GM06990 (cell line): ENCODE measurements around the gene SRPK1.

Experiments
- DNase-seq: peaks from one replicate; pipeline ENCODE4 v3.0.0-alpha.2; 2011; ENCODE audit not compliant: insufficient read length; ENCODE audit errors: extremely low read depth
- H3K27me3 ChIP-seq: replicated peaks from 2 replicates; pipeline ENCODE4 v1.6.0; 2011; ENCODE audit warnings: low read length; ENCODE audit not compliant: control insufficient read depth, insufficient read depth
- H3K36me3 ChIP-seq: 2 replicates; pipeline ENCODE4 v1.5.1; 2011; ENCODE audit warnings: low read length; ENCODE audit not compliant: control insufficient read depth, insufficient read depth
- H3K4me3 ChIP-seq: replicated peaks from 2 replicates; pipeline ENCODE4 v1.5.1; 2011; ENCODE audit warnings: low read depth, mild to moderate bottlenecking, control low read depth, low read length
- TF ChIP-seq, protein P1 (sequence below): IDR thresholded peaks from 2 replicates; pipeline ENCODE4 v1.5.1; 2011; ENCODE audit warnings: low read length, control low read depth, mild to moderate bottlenecking, inconsistent platforms; ENCODE audit not compliant: insufficient read depth, poor library complexity, severe bottlenecking

The SRPK1 gene

DNA sequence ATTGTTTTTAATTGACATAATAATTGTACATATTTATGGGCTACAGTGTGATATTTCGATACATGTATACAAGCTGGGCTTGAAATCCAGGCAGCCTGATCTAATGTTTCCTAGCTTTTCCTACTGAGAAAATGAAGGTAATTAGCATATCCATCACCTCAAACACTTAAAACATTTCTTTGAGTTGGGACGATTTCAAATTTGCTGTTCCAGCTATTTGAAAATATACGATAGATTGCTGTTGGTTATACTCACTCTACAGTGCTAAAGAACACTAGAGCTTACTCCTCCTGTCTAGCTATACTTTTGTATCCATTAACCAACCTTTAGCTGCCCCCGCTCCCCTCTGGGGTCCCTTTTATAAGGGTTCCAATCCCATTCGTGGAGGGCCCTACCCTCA, 111.1 kb downstream of the SRPK1 start:
- TF ChIP-seq, protein P1, sequence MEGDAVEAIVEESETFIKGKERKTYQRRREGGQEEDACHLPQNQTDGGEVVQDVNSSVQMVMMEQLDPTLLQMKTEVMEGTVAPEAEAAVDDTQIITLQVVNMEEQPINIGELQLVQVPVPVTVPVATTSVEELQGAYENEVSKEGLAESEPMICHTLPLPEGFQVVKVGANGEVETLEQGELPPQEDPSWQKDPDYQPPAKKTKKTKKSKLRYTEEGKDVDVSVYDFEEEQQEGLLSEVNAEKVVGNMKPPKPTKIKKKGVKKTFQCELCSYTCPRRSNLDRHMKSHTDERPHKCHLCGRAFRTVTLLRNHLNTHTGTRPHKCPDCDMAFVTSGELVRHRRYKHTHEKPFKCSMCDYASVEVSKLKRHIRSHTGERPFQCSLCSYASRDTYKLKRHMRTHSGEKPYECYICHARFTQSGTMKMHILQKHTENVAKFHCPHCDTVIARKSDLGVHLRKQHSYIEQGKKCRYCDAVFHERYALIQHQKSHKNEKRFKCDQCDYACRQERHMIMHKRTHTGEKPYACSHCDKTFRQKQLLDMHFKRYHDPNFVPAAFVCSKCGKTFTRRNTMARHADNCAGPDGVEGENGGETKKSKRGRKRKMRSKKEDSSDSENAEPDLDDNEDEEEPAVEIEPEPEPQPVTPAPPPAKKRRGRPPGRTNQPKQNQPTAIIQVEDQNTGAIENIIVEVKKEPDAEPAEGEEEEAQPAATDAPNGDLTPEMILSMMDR = no peak
- H3K27me3 ChIP-seq = no peaks in the 10 kb centered on the region
- no peak for DNase-seq

DNA sequence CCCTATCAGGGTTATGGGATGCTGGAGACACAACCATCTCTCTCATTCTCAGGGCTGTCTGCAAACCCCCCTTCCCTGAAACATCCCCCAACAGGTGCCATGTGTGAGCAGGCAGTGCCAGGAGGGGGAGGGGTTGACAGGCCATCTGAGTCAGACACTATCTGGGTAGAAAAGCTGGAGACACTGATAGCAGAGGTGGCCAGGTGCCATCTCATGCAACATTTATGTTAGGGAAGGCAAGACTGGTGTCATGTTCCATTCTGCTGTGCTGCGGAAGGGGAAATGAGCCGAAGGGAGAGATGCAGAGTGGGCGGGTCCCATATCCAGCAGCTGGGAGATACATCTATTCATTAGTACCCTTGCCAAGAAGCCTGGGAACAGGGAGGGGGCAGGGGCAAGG, 112.2 kb downstream of the SRPK1 start:
- H3K4me3 ChIP-seq = no peak overlapping the region
- no peak for DNase-seq
- H3K27me3 ChIP-seq = no peaks in the 10 kb centered on the region
- TF ChIP-seq, protein P1 = no peak
- no peaks in the 10 kb centered on the region for H3K36me3 ChIP-seq

More for the DNA sequence above, 111.1 kb downstream of the SRPK1 start:
- Histone ChIP-seq H3K4me3 (no peak overlapping the region), H3K36me3 (no peaks in the 10 kb centered on the region)

DNA sequence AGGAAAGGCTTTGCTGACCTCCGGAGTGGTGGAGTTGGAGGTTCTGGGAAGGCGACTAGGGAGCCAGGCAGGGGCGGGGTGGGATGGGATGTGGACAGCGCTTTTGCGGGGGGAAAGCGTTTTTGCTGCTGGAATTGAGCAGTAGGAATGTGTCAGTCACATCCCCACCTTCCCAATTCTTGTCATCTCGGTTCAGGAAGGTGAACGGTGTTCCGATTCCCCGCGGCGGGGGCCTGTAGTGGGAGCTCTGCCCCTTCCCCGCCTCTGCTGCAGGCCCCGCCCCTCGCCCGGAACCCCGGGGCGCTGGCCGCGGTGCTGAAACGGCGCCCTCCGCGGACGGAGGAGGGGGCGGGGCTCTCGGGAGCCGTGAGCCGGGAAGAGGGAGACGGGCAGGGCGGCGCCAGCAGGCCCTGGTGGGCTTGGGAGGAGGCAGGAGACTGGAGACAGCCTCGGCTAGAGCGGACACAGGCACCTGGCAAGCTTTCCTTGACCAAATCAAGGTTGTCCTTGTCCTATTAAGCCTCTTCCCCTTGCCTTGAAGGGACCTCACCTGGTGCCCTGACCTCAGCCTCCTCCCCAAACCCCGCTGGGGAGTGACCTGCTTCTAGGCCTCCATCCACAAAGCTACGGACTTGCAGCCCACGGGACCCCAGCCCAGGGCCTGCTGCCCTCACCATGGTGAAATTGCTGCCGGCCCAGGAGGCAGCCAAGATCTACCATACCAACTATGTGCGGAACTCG, 115.7 kb downstream of the SRPK1 start, which contains the start of gene LHFPL5:
LHFPL5 (plus strand) TSS at position 357 of the 741 bp plus-strand sequence; CDS start at position 676, 319 bp downstream.
- TF ChIP-seq, protein P1 = no peak
- Histone ChIP-seq H3K27me3 (no peaks in the 10 kb centered on the region), H3K36me3 (no peaks in the 10 kb centered on the region), H3K4me3 (no peak within 1 kb of the TSS)
- DNase-seq = no peak

DNA sequence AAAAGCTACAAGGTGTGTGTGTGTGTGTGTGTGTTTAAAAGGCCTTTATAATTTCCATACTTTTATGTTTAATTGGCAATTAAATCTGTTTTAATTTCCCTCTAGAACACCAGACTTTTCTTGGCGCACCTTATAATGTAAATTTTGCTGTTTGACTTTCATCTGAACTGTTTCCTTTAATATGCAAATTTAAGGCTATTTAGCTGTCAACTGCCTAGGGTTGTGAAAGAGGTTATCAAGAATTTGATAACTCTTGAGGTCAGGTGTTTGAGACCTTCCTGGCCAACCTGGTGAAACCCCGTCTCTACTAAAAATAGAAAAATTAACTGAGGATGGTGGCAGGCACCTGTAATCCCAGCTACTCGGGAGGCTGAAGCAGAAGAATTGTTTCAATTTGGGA, 119.8 kb downstream of the SRPK1 start:
- Histone ChIP-seq H3K27me3 (no peaks in the 10 kb centered on the region), H3K4me3 (no peak overlapping the region), H3K36me3 (no peaks in the 10 kb centered on the region)
- TF ChIP-seq, protein P1 = no peak
- DNase-seq = no peak

DNA sequence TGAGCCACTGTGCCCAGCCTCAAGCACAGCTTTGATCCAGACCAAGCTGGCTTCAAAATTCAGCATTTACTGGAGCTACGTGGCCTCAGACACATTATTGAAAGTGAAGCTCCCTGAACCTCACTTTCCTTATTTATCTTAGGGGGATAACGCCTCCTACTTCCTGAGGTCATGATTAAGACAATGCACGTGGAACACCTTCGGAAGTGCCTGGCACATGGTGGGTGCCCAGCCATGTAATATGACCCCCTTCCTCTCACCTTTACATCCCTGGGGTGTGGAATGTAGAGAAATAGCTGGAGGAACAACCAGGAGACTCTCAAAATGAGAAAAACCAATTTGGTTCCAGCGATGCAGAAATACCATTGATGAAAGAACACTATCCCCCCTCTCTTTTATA, 122.2 kb downstream of the SRPK1 start:
- Histone ChIP-seq H3K36me3 (no peaks in the 10 kb centered on the region), H3K4me3 (no peak overlapping the region), H3K27me3 (no peaks in the 10 kb centered on the region)
- TF ChIP-seq, protein P1 = no peak
- no peak for DNase-seq
